GM19397 (cell line): Measurements from ENCODE around the gene OR4F6.
"Not testable (repeated sequence)": the region's sequence is repeated elsewhere in the genome, so short reads cannot be mapped to it uniquely, and the experiment has no call there.

Experiments used
- ATAC-seq: cut with Tn5 transposase; IDR thresholded peaks from one replicate; pipeline ENCODE4 v1.9.1; 2021; ENCODE audit warnings: mild to moderate bottlenecking, moderate library complexity; ENCODE audit not compliant: unreplicated experiment

OR4F6 gene, protein sequence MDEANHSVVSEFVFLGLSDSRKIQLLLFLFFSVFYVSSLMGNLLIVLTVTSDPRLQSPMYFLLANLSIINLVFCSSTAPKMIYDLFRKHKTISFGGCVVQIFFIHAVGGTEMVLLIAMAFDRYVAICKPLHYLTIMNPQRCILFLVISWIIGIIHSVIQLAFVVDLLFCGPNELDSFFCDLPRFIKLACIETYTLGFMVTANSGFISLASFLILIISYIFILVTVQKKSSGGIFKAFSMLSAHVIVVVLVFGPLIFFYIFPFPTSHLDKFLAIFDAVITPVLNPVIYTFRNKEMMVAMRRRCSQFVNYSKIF

DNA sequence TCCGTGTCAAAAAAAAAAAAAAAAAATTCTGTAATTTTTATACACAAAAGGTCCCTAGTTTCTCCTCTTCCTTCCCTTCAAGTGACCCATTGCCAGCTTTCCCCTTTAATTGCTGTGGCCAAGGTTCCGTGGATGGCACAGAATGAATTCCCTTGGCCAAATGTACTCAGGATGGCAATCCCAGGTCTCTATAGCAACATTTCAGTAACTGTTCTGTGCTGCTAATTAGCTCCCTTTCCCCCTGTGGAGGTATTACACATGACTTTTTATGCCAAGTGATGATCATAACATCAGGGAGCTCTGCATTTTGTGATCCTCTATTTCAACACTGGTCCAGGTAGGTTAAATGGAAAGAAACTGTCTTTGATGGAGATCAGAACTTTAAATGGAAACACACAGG is at the start of gene OR4F6:
Gene OR4F6, plus strand, starts transcription at position 301 of the 400 bp plus-strand sequence. CDS start 2,211 bp downstream, outside the sequence.
- no peak for ATAC-seq

DNA sequence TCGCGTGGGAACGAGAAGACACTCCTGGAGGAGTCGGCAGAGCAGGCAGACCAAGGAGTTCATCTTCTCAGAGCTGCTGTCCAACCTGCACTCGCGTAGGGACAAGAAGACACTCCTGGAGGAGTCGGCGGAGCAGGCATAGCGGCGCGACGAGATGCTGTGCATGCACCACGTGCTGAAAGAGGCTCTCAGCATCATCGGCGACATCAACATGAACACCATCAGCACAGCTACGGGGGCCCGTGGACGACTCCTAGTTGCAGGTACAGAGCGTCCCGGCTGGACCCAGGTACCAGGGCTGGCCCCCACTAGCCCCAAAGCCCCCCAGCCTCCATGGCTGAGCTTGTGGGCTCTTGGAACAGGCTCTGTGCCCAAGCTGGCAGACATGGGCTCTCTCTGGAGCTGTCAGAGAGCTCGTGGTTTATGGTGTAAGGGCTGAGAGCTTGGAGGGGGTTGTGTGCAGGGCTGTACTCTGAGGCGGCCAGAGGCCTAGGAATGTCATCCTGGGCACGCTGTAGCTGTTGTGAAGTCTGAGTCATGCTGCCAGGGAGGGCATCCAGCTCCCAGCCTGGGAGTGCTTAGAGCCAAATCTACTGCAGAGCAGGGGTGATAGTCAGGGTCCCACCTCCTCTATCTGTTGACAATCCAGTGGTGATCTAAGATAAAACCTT is 38.5 kb upstream of the OR4F6 start:
- ATAC-seq, result not testable (repeated sequence)

DNA sequence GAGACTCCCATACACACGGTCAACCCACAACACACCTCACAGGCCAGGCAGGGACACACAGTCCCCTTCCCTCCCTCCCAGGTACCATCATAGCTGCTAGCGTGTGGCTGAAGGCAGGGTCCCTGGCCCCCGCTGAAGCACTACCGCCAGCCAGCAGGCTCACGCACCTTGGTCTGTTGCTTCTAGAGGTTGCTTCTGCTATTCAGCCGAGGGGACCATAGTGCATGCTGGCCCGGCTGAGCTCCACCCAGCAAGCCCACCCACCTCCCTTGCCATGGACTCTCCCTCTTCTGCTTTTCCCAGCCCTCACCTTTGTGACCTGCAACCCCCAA is 38.0 kb upstream of the OR4F6 start:
- ATAC-seq, result not testable (repeated sequence)

DNA sequence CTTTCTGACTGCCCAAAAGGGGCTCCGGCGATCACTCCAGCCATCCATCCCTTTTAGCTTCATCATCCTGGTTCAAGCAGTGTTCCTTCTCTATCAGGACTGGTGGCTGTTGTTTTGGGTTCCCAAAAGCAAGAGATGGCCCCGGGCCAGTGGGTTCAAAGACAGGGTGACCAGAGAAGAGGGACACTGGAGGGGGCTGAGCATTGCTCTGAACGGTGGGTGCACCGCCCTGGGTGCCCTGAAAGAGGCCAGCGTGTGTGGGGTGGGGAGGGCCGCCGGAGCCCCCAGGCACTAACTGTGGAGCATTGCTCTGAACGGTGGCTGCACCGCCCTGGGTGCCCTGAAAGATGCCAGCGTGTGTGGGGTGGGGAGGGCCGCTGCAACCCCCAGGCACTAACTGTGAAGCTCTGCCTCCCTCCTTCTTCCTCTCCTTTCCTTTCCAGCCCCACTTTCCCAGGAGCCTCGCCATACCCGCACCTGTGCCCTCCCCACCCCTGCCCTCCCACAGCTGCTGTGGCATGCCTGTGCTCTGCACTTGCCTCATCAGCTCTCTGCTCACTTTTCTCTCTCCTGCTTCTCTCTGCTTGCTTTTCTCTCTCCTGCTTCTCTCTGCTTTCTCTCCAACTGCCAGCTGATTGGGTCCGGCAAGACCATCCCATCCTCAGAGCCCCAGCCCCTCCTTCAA is 37.4 kb upstream of the OR4F6 start:
- ATAC-seq, result no peak

DNA sequence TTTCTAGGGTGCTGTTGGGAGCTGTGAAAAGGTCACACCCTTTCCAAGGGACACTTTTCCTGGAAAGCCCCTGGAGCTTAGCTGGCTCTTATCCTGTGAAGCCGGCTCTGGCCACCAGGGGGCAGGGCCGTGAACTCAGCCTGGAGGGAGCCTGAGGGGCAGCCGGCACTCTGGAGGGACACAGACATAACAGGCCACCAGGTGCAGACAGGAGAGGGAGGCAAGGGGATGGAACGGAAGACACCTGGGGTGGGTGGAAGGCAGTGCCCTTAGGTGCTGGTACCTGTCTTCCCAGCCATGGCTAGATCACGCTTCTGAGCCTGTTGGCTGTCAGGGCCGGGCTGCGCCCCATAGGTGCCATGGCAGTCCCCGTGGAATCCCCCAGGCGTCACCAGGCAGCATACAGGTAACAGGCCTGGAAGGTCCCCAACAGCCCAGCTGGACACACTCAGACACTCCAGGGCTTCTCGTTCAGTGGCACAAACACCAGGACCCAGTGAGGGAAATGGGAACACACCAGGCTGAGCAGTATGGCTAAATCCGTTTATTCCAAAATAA is 36.1 kb upstream of the OR4F6 start:
- ATAC-seq, result not testable (repeated sequence)

DNA sequence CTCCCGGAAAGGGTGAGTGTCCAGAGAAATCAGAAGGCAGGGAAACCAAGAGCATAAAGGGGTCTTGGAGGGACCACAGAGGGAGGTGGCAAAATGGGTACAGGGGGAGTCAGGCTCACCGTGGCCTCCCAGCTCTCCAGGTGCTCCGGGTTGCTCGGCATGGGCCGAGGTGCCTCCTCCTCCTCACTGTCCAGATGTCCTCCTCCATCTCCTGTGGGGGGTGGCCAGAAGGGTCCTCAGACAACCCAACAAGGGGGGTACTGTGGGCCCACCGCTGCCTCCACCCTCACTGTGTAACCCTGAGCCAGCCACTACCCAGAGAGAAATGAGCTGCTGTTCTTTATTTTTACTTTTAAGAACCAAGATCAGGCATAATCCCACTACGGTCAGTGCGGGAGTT is 30.4 kb upstream of the OR4F6 start:
- ATAC-seq, result no peak

DNA sequence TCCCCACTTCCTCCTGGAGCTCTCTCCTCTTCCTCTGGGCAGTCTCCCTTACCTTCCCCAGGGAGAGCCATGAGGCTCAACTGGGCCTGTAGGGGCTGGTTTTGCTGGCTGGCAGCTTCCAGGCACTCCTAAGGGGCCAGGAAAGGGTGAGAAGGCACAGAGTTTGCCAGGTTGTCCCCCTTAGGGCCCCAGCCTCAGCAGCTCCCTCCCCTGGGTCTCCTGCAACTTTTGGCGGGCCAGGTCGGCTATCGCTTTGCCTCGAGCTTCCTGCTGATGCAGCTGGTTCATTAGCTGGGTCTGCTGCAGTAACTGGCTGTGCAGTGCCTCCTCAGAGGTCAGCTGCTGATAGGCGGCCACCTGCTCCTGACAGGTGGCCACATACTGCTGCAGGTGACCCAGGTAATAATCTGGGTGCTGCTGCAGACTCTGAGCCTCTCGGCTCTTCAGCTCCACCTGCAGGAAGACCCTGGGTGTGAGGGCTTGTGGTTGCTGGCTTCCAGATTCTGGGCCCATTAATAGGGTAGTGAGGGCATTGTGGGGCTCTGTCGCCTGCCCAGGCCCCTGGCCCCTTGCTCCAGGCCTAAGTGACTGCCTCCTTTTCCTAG is 29.7 kb upstream of the OR4F6 start:
- no peak for ATAC-seq

DNA sequence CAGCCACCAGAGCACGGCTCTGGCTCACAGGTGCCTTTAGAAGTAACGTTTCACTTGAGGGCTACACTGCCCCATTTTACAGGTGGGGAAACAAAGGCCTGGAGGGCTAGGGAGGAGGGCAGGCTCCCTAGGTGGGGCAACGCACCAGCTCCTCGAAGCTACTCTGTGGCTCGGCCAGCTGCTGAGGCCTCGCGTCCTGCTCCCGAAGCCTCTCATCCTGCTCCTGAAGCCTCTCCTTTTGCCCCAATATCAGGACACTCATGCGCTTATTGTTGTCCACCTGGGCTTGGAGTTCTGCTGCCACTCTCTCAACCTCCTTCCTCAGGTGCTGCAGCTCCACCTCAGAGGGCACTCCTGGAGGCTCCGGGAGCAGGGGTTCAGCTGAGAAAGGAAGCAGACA is 28.2 kb upstream of the OR4F6 start:
- no peak for ATAC-seq

DNA sequence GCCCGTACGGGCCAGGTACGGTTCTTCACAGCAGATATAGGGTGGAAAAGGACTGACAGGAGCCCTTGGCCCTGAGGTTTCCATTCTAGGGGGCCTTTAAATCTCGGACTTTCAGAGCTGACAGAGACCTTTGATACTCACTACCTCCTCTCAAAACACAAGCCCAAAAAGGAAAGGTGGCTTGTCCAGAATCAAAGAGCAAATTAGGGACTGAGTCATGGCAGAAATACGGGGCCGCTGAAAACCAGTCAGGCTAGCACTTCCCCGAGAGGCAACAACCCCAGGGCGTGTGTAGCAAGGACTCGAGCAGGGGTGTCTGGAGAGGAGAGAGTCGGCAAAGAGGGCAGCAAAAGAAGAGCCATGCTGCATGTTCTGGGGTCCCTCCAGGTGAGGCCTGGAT is 24.7 kb upstream of the OR4F6 start:
- ATAC-seq, result not testable (repeated sequence)

DNA sequence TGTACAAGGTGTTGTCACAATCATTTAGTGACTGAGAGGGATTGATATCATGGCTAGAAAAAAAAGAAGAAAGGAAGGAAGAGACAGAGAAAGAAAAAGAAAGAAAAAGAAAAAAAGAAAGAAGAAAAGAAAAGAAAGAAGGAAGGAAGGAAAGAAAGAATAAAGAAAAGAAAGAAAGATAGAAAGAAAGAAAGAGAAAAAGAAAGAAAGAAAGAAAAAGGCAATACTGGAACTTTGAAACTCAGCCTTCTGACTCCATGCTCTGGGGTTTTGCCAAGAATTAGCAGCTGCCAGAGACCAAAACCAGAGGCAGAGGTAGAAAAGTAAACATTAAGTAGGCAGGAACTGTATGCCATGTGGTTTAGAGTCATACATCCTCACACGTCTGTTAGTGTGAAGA is 23.1 kb upstream of the OR4F6 start:
- ATAC-seq, result not testable (repeated sequence)

DNA sequence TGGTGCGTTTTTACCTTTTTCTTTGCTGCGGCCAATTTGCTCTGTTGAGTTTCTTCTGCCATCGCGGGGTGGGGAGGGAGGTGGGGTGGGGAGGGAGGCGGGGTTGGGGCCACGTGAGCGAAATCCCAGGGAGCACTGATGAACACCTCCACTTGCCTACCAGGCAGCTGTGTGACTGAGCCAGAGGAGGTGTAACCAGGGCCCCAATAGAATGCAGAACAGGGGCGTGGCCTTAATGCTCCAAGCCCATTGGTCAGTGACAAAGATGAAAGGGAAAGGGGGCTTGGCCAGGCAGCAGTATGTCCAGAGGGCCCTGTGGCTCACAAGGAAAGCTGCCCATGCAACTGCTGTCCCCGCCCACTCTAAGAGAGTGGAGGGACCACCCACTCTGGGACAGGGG is 21.4 kb upstream of the OR4F6 start:
- no peak for ATAC-seq

DNA sequence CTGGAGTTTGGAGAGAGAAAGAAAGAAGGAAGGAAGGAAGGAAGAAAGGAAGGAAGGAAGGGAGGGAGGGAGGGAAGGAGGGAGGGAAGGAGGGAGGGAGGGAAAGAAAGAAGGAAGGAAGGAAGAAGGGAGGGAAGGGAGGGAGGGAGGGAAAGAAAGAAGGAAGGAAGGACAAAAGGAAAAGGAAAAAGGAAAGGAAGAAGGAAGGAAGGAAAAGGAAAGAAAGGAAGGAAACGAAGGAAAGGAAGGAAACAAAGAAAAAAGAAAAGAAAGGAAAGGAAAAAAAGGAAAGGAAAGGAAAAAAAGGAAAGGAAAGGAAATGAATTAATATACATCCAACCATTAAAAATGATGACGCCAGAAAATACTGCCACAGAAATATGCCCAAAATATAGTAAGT is 18.7 kb upstream of the OR4F6 start:
- no peak for ATAC-seq

DNA sequence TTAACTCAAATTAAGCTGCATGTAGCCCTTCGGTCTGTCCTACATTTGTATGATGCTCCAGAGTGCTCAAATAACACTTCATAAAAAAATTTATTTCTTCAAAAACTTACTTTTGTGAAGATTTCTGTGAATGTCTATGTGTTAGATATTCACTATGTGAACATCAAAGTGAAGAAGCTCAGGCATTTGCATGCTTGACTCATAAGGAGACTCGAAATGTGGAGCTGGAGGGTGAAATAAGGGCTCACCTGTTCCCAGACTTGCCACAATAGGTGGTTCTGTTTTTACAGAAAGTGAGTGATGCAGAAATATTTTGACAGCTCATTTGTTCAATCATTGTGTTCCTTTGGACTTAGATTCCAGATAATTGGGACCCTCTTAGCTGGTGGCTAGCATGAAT is 16.9 kb upstream of the OR4F6 start:
- not testable (repeated sequence) for ATAC-seq

DNA sequence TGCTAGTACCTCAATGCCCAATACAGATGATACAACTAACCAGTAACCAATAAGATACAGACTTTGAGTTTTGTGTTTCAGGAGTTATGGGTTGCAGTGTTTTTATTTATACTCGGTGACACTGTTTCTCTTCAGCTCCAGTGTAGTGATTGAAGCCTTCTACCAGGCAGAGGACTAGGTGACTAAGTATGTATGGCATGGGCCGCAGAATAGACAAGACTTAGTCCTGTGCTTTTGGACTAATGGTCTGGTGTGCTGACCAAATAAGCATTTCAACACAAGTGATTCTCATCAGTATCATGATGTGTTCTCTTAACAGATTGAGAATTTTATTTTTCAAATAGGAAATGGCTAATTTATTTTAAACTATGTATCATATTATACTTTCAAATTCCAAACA is 15.3 kb upstream of the OR4F6 start:
- not testable (repeated sequence) for ATAC-seq

DNA sequence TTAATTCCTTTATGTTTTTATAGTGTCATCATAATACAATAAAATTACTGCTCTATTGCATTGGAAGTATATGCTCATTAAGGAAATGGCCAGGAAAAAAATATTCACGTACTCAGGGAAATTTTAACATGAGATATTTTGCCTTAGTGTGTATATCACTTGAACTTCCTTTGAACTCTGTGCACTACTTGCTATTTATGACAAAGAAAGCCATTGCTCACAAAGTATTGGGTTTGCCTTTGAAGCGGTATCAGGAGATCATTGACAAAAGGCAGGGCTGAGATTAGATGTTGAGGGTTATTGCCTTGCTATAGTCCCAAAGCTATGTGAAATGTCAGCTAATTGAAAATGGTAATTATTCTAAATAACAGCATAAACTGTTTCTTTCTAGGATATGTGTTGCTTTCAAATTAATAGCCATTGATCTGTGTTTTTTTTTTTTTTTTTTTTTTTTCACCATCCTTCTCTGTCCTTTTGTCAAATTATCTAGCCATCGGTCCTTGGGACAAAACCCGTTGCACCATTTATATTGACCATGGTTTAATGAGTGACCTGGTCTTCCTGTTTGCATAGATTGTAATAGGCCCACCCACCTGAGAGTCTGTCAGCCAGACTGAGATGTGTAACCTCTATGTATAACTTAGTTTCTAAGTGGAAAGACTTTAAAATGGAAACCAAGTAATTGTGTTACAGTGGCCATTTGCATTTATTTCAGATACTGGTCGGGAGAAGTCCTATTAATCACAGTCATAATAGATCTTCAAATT is 14.6 kb upstream of the OR4F6 start:
- ATAC-seq, result not testable (repeated sequence)

DNA sequence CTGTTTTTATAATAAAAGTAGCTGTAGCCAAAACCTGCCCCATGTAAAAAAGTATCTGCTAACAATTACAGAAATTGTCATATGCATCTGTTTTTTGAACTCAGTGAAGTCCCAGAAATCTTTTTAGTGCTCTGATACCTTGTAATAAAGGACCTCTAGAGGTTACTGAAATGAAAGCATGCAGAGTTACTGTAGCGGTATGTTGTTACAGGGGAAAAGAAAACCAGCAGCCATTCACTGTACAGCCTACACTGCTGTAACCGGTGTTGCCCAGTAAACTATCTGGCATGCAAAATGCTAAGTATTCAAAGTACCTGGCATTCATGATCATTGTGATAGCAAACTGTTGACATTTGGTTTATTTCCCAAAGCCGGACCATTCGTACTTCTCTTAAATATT is 12.6 kb upstream of the OR4F6 start:
- not testable (repeated sequence) for ATAC-seq

DNA sequence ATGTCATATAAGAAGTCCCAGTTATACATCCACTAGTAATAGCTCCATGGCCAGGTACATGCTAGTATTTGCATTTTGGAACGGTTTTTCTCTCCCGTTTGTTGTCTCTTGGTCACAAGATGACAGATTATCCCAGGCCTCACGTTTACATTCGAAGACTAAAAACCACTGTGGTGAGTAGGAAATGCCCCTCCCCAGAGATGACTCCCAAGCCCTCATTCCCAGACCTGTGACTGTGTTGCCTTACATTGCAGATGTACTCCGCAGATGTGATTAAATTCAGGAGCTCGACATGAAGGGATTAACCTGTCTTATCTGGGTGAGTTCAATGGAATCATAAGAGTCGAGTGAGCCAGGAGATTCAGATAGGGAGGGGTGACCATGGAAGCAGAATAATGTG is 9.3 kb upstream of the OR4F6 start:
- not testable (repeated sequence) for ATAC-seq

DNA sequence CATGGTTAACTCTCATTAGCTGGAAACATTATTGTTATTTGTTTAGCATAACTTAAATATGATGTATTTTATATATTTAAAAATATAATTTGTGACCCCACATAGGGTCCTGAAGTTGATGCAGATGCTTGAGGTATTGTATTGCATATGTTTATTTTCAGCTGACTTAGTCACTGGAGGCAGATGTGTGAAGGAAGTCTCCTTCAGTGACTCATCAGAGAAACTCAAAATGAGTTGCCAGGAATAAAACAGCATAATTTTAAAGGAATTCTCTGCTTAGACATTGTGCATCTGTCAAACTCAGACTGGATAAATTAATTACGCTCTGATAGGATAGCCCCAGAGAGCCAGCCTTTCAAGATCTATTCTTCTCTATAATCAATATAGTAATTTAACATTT is 7.9 kb upstream of the OR4F6 start:
- no peak for ATAC-seq

DNA sequence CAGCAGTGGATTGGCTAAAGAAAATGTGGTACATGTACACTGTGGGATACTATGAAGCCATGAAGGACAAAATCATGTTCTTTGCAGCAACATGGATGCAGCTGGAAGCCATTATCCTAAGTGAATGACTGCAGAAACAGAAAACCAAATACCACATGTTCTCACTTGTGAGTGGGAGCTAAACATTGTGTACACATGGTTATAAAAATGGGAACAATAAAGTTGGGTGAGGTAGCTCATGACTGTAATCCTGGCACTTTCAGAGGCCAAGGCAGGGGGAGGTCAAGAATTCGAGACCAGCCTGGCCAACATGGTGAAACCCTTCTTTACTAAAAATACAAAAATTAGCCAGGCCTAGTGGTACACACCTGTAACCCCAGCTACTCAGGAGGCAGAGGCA is 3.6 kb upstream of the OR4F6 start:
- no peak for ATAC-seq

DNA sequence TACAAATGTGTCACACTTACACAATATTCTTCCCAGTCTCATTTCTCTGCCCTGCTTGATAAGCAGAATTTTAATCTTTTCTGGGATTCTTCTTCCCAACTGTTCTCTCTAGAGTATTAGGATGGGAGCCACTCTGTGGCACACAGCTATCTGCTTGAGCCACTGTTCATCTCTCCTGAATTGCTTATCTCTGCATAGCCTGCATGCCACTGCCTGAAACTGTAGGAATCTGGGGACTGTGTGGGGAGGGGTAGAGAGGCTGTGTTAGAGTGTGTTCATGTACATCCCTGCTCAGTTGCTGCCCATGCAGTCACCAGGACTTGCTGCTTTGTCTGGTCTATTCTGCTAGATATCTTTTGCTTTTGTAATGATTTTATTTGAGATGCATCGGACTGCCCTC is 2.3 kb upstream of the OR4F6 start:
- no peak for ATAC-seq

DNA sequence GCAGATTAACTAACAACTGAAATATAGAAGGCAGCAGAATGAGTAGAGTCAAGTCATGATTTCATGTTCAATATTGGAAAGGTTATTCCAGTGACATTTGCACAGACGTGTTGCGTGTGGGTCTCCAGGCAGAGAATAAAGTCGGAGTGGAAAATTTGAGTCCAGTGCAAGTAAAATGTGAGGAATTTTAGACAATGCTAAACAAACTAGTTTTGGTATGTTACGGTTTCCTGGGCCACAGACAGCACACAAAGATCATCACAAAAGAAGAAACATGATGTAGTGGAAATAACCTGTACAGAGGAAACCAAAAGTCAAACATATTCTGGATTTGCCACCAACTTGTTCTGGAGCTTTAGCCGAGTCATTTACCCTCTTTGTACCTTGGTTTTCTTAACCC is 367 bp downstream of the OR4F6 start:
- ATAC-seq, result no peak
